ENCODE data around the gene FBXL7. TPM values are rescaled to one million over a fixed set of nuclear protein-coding genes. Genes with fewer than 3 reads are reported as not detected.

Gene FBXL7
- total and polyA plus RNA-seq, 9 of the 15 experiments (the other 6 are each of a cell fraction or from before 2014, with no cell fraction given) = 0.04 to 0.08 TPM; not detected in 7

- no peak for TF ChIP-seq KDM2B (CRISPR knock-in tag; IDR thresholded peaks at IDR 0.05)
Measured at GRCh38 chr5:15535938-15536337, 36.0 kb downstream of the FBXL7 start (continued).

DNA sequence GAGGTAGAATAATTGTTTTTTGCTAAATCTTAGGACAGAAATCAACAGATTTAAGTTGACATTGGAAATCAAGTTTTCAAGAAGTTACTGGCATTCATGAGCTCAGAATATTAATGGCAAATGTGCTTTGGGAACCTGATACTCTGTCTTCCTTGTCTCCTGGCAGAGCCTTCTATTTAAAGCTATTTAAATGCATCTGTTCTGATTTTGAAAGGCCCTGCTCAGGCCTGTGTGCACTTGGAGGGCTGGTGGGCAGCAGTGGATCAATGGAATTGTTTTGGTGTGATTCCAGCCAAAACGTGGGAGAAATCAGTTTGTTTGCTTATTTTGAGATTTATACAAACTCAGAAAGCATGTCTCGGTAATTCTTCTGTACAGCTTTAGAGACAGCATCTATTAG, 38.5 kb downstream of the FBXL7 start:
- Histone ChIP-seq H3K9ac (ENCODE audit: insufficient read depth in 1 of 2, low read depth in 2 of 2, low read length in 2 of 2) (no peak overlapping the region), H3K4me1 (replicated peaks in 1 of 2; ENCODE audit: control insufficient read depth in 2 of 2, insufficient read depth in 2 of 2, low read length in 2 of 2) (no peaks in the 10 kb centered on the region), H3K27me3 (ENCODE audit: control insufficient read depth in 2 of 2, insufficient read depth in 2 of 2, low read length in 2 of 2) (no peaks in the 10 kb centered on the region), H3K4me2 (ENCODE audit: insufficient read depth, low read length) (no peak overlapping the region), H3K79me2 (ENCODE audit: control insufficient read depth, insufficient read depth, low read length) (no peaks in the 10 kb centered on the region), H4K20me1 (replicated peaks; ENCODE audit: control insufficient read depth, insufficient read depth, low read length) (no peaks in the 10 kb centered on the region), H3K36me3 (ENCODE audit: control insufficient read depth, insufficient read depth, low read length) (no peaks in the 10 kb centered on the region), H3K4me3 (no peak overlapping the region), H3K9me3 (replicated peaks; ENCODE audit: control insufficient read depth, insufficient read depth, low read depth, low read length) (peaks cover 4% of the 10 kb centered on the region), H2AFZ (ENCODE audit: low read depth, low read length) (no peak overlapping the region), H3K9me1 (ENCODE audit: control insufficient read depth, insufficient read depth, low read length) (no peaks in the 10 kb centered on the region), H3K27ac (ENCODE audit: extremely low read depth, low read depth, low read length) (no peak overlapping the region)
- in situ Hi-C loops (cut with MboI) = no loop called here
- ATAC-seq (no peak), FAIRE-seq (no peak), DNase-seq (ENCODE audit: extremely low read depth in 1 of 4, low spot score in 3 of 4) (no peak)
- no peak for TF ChIP-seq BRF1 (IDR thresholded peaks at IDR 0.05; ENCODE audit: borderline replicate concordance, extremely low read depth, insufficient read length)
- no peak for TF ChIP-seq FOSL1 (tag; conservative IDR thresholded peaks at IDR 0.05)
- no peak for TF ChIP-seq ZNF212 (CRISPR knock-in tag; IDR thresholded peaks at IDR 0.05)
- no peak for TF ChIP-seq ZNF175 (CRISPR knock-in tag; IDR thresholded peaks at IDR 0.05; ENCODE audit: low read depth)
- TF ChIP-seq ZNF408 (CRISPR knock-in tag; IDR thresholded peaks at IDR 0.05; ENCODE audit: low read depth) = no peak
- TF ChIP-seq SMARCC2 (IDR thresholded peaks at IDR 0.05; ENCODE audit: low read depth) = no peak
- no peak for TF ChIP-seq RBM39 (optimal IDR thresholded peaks at IDR 0.05; ENCODE audit: low read depth, low read length)
- BruUV-seq (replicated peaks) = no TSS peak
- ChIA-PET CTCF (ENCODE audit: low intra/inter-chr PET ratio) (no interaction called here), POLR2A (no interaction called here)
- intact Hi-C loops (cut with micrococcal nuclease) = no loop called here
- 0% methylated on average over 2 of the region's 2 CpGs for WGBS (ENCODE audit: insufficient coverage, low coverage, missing lambda C conversion rate)

Data from K562 (cell line).